ENCODE results near the gene PHLDB3. TPM values are rescaled to one million over a fixed set of nuclear protein-coding genes. Genes with fewer than 3 reads are reported as not detected.

PHLDB3 gene
- total RNA-seq, 4 donors from 2014 or later = 10.2 to 28.7 (median 16.5) TPM

GRCh38 chr19:43545981-43546380 is 41.4 kb upstream of the PHLDB3 start:
- Histone ChIP-seq H3K9me3 (no peaks in the 10 kb centered on the region), H3K4me3 (no peak overlapping the region), H3K27ac (no peak overlapping the region), H3K4me1 (no peaks in the 10 kb centered on the region), H3K27me3 (no peaks in the 10 kb centered on the region), H3K36me3 (peaks cover 0 to 25% (median 3%) of the 10 kb centered on the region in 4 donors)
- WGBS, 2 donors (ENCODE audit: low coverage in 1 of 2) = 81% methylated on average over 2 of the region's 2 CpGs; no CpG with 5 or more reads in 1 of the 2 donors
- intact Hi-C loops (cut with DNase I; ENCODE audit: low total_unique reads) = no loop called here
- no peak for DNase-seq
- TF ChIP-seq CTCF (IDR thresholded peaks at IDR 0.05) (no peak), EP300 (IDR thresholded peaks at IDR 0.05; ENCODE audit: low read depth) (no peak)
- in situ Hi-C loops (cut with MboI; ENCODE audit: low pct_ligation_motif_present in 1 of 4, low pct_unique_long_range_greater_than_20kb in 1 of 4, low sequenced_read_pairs in 3 of 4) = no loop called here

- H3K4me3 ChIP-seq = no peak overlapping the region
- WGBS, 2 donors (ENCODE audit: low coverage in 1 of 2) = 78 to 86% methylated on average over 5 of the region's 5 CpGs
- intact Hi-C loops (cut with DNase I; ENCODE audit: low total_unique reads) = no loop called here
- H3K27me3 ChIP-seq = no peaks in the 10 kb centered on the region
- no peak for DNase-seq
- no peak overlapping the region for H3K27ac ChIP-seq
- no peaks in the 10 kb centered on the region for H3K9me3 ChIP-seq
- in situ Hi-C loops (cut with MboI; ENCODE audit: low pct_ligation_motif_present in 1 of 4, low pct_unique_long_range_greater_than_20kb in 1 of 4, low sequenced_read_pairs in 3 of 4) = no loop called here
- H3K36me3 ChIP-seq = peaks cover 0 to 18% (median 2%) of the 10 kb centered on the region in 4 donors
- no peak for TF ChIP-seq EP300 (IDR thresholded peaks at IDR 0.05; ENCODE audit: low read depth)
- no peak for TF ChIP-seq CTCF (IDR thresholded peaks at IDR 0.05)
- TF ChIP-seq POLR2A (IDR thresholded peaks at IDR 0.05) = no peak
- no peak for TF ChIP-seq POLR2AphosphoS5 (IDR thresholded peaks at IDR 0.05)
- H3K4me1 ChIP-seq = no peaks in the 10 kb centered on the region
Measured at GRCh38 chr19:43545276-43545675, 40.7 kb upstream of the PHLDB3 start.

GRCh38 chr19:43544077-43544476 is 39.5 kb upstream of the PHLDB3 start:
- H3K27ac ChIP-seq = no peak overlapping the region
- DNase-seq = no peak
- no peaks in the 10 kb centered on the region for H3K27me3 ChIP-seq
- no peaks in the 10 kb centered on the region for H3K9me3 ChIP-seq
- 96% methylated on average over 9 of the region's 9 CpGs; no CpG with 5 or more reads in 1 of the 2 donors for WGBS, 2 donors (ENCODE audit: low coverage in 1 of 2)
- intact Hi-C loops (cut with DNase I; ENCODE audit: low total_unique reads) (no loop called here), in situ Hi-C loops (cut with MboI; ENCODE audit: low pct_ligation_motif_present in 1 of 4, low pct_unique_long_range_greater_than_20kb in 1 of 4, low sequenced_read_pairs in 3 of 4) (no loop called here)
- H3K36me3 ChIP-seq = peaks cover 0 to 14% (median 3%) of the 10 kb centered on the region in 4 donors
- no peak for TF ChIP-seq EP300 (IDR thresholded peaks at IDR 0.05; ENCODE audit: low read depth)
- no peak for TF ChIP-seq POLR2A (IDR thresholded peaks at IDR 0.05)
- TF ChIP-seq POLR2AphosphoS5 (IDR thresholded peaks at IDR 0.05) = no peak
- no peak for TF ChIP-seq CTCF (IDR thresholded peaks at IDR 0.05)
- H3K4me3 ChIP-seq = no peak overlapping the region
- no peaks in the 10 kb centered on the region for H3K4me1 ChIP-seq

- WGBS, 2 donors (ENCODE audit: low coverage in 1 of 2) = 91% methylated on average over 5 of the region's 5 CpGs; no CpG with 5 or more reads in 1 of the 2 donors
- in situ Hi-C loops (cut with MboI; ENCODE audit: low pct_ligation_motif_present in 1 of 4, low pct_unique_long_range_greater_than_20kb in 1 of 4, low sequenced_read_pairs in 3 of 4) (no loop called here), intact Hi-C loops (cut with DNase I; ENCODE audit: low total_unique reads) (no loop called here)
- H3K4me3 ChIP-seq = no peak overlapping the region
- no peaks in the 10 kb centered on the region for H3K27me3 ChIP-seq
- H3K27ac ChIP-seq = no peak overlapping the region
- H3K9me3 ChIP-seq = no peaks in the 10 kb centered on the region
- peaks cover 0 to 23% (median 5%) of the 10 kb centered on the region in 4 donors for H3K36me3 ChIP-seq
- H3K4me1 ChIP-seq = no peaks in the 10 kb centered on the region
- TF ChIP-seq POLR2AphosphoS5 (IDR thresholded peaks at IDR 0.05) (no peak), CTCF (IDR thresholded peaks at IDR 0.05) (no peak), EP300 (IDR thresholded peaks at IDR 0.05; ENCODE audit: low read depth) (no peak), POLR2A (IDR thresholded peaks at IDR 0.05) (no peak)
- no peak for DNase-seq
Measured at GRCh38 chr19:43541920-43542650, 37.5 kb upstream of the PHLDB3 start.
